OCI-LY3 (cell line): ENCODE measurements around the gene CPNE2.

Experiments
- H2AFZ ChIP-seq: fragments of 200-600, 300-600 bp; shearing (Covaris generic); 2 replicates; pipeline ENCODE4 v1.6.0; 2014; ENCODE audit warnings: antibody characterized with exemption, low read depth, low read length
- H3K27ac ChIP-seq: fragments of 200-600, 300-600 bp; sonication (generic); 2 replicates; pipeline ENCODE4 v1.5.1; 2014; ENCODE audit warnings: mild to moderate bottlenecking, low read length, moderate library complexity, mixed read lengths
- H3K27me3 ChIP-seq: fragments of 200-600, 300-600 bp; sonication (generic); 2 replicates; pipeline ENCODE4 v1.6.1; 2014; ENCODE audit warnings: low read depth, low read length, mixed read lengths
- H3K36me3 ChIP-seq: fragments of 200-600, 300-600 bp; sonication (generic); replicated peaks from 2 replicates; pipeline ENCODE3; 2014; ENCODE audit warnings: low read depth, low read length, mixed read lengths
- H3K4me1 ChIP-seq: fragments of 300-600, 200-600 bp; sonication (generic); 2 replicates; pipeline ENCODE4 v1.6.1; 2014; ENCODE audit warnings: low read length, mixed read lengths
- H3K4me2 ChIP-seq: fragments of 200-600, 300-600 bp; sonication (generic); 2 replicates; pipeline ENCODE4 v1.6.1; 2014; ENCODE audit warnings: low read length, mixed read lengths
- H3K4me3 ChIP-seq: fragments of 300-600, 200-600 bp; sonication (generic); 2 replicates; pipeline ENCODE4 v1.5.1; 2014; ENCODE audit warnings: antibody characterized with exemption, mild to moderate bottlenecking, low read length, moderate library complexity
- H3K79me2 ChIP-seq: fragments of 300-600, 200-600 bp; shearing (Covaris generic); 2 replicates; pipeline ENCODE4 v1.6.1; 2014; ENCODE audit warnings: mild to moderate bottlenecking, low read length, mixed read lengths
- H3K9ac ChIP-seq: fragments of 300-600, 200-600 bp; shearing (Covaris generic); 2 replicates; pipeline ENCODE4 v1.6.0; 2014; ENCODE audit warnings: mild to moderate bottlenecking, low read length, moderate library complexity
- H3K9me3 ChIP-seq: fragments of 200-600, 300-600 bp; shearing (Covaris generic); 2 replicates; pipeline ENCODE4 v1.6.1; 2014; ENCODE audit warnings: low read length, mixed read lengths; ENCODE audit not compliant: insufficient read depth
- H4K20me1 ChIP-seq: fragments of 200-600, 300-600 bp; sonication (generic); 2 replicates; pipeline ENCODE4 v1.6.1; 2016; ENCODE audit warnings: low read length, mixed read lengths; ENCODE audit not compliant: insufficient read depth
- CTCF ChIP-seq: fragments of 200-600, 300-600 bp; sonication (generic); IDR thresholded peaks from 2 replicates; pipeline ENCODE4 v1.5.1; 2014; ENCODE audit warnings: antibody characterized with exemption, low read length, low read depth
- EZH2phosphoT487 ChIP-seq: fragments of 200-600 bp; shearing (Covaris generic); IDR thresholded peaks from 2 replicates; pipeline ENCODE4 v1.6.1; 2018; ENCODE audit warnings: antibody characterized with exemption, mixed run types, low read depth

The CPNE2 gene

GRCh38 chr16:57051696-57052228, 40.6 kb upstream of the CPNE2 start:
- H3K9ac ChIP-seq, result no peak overlapping the region
- H3K27ac ChIP-seq, result no peak overlapping the region
- H3K4me2 ChIP-seq, result no peak overlapping the region
- H3K27me3 ChIP-seq, result no peaks in the 10 kb centered on the region
- peaks cover 25% of the 10 kb centered on the region for H3K36me3 ChIP-seq
- no peaks in the 10 kb centered on the region for H4K20me1 ChIP-seq
- TF ChIP-seq EZH2phosphoT487 (no peak), CTCF (no peak)
- no peak overlapping the region for H3K4me3 ChIP-seq
- H3K4me1 ChIP-seq, result peaks cover 55% of the 10 kb centered on the region
- no peaks in the 10 kb centered on the region for H3K79me2 ChIP-seq
- no peaks in the 10 kb centered on the region for H3K9me3 ChIP-seq
- no peak overlapping the region for H2AFZ ChIP-seq

- Histone ChIP-seq H3K79me2 (no peaks in the 10 kb centered on the region), H2AFZ (no peak overlapping the region), H3K4me1 (peaks cover 41% of the 10 kb centered on the region), H3K27me3 (no peaks in the 10 kb centered on the region), H3K9ac (no peak overlapping the region), H4K20me1 (no peaks in the 10 kb centered on the region), H3K4me2 (no peak overlapping the region), H3K27ac (no peak overlapping the region), H3K4me3 (no peak overlapping the region), H3K9me3 (no peaks in the 10 kb centered on the region), H3K36me3 (peaks cover 25% of the 10 kb centered on the region)
- TF ChIP-seq EZH2phosphoT487 (no peak), CTCF (no peak)
Observed at GRCh38 chr16:57053206-57053605, 39.2 kb upstream of the CPNE2 start.

- no peak overlapping the region for H3K4me2 ChIP-seq
- H3K4me3 ChIP-seq, result no peak overlapping the region
- TF ChIP-seq CTCF (no peak), EZH2phosphoT487 (no peak)
- H2AFZ ChIP-seq, result no peak overlapping the region
- peaks cover 22% of the 10 kb centered on the region for H3K36me3 ChIP-seq
- H3K9me3 ChIP-seq, result no peaks in the 10 kb centered on the region
- no peak overlapping the region for H3K9ac ChIP-seq
- H3K4me1 ChIP-seq, result peaks cover 29% of the 10 kb centered on the region
- H3K79me2 ChIP-seq, result no peaks in the 10 kb centered on the region
- H3K27me3 ChIP-seq, result no peaks in the 10 kb centered on the region
- H3K27ac ChIP-seq, result no peak overlapping the region
- no peaks in the 10 kb centered on the region for H4K20me1 ChIP-seq
Observed at GRCh38 chr16:57054338-57054737, 38.0 kb upstream of the CPNE2 start.

GRCh38 chr16:57054771-57055170, 37.6 kb upstream of the CPNE2 start:
- Histone ChIP-seq H3K4me2 (no peak overlapping the region), H4K20me1 (no peaks in the 10 kb centered on the region), H3K4me1 (peaks cover 25% of the 10 kb centered on the region), H3K27ac (no peak overlapping the region), H3K79me2 (no peaks in the 10 kb centered on the region), H3K9me3 (no peaks in the 10 kb centered on the region), H3K36me3 (peaks cover 22% of the 10 kb centered on the region), H2AFZ (no peak overlapping the region), H3K4me3 (no peak overlapping the region), H3K27me3 (no peaks in the 10 kb centered on the region), H3K9ac (no peak overlapping the region)
- TF ChIP-seq CTCF (no peak), EZH2phosphoT487 (no peak)
